HG02981 (cell line): Measurements from ENCODE around the gene HOXC4.

ENCODE experiments used
- ATAC-seq: cut with Tn5 transposase; IDR thresholded peaks from one replicate; pipeline ENCODE4 v1.9.1; 2021; ENCODE audit warnings: mild to moderate bottlenecking, moderate library complexity; ENCODE audit not compliant: unreplicated experiment

Gene HOXC4

GRCh38 chr12:54027442-54027786 is 26.2 kb upstream of the HOXC4 start:
- ATAC-seq, result no peak

DNA sequence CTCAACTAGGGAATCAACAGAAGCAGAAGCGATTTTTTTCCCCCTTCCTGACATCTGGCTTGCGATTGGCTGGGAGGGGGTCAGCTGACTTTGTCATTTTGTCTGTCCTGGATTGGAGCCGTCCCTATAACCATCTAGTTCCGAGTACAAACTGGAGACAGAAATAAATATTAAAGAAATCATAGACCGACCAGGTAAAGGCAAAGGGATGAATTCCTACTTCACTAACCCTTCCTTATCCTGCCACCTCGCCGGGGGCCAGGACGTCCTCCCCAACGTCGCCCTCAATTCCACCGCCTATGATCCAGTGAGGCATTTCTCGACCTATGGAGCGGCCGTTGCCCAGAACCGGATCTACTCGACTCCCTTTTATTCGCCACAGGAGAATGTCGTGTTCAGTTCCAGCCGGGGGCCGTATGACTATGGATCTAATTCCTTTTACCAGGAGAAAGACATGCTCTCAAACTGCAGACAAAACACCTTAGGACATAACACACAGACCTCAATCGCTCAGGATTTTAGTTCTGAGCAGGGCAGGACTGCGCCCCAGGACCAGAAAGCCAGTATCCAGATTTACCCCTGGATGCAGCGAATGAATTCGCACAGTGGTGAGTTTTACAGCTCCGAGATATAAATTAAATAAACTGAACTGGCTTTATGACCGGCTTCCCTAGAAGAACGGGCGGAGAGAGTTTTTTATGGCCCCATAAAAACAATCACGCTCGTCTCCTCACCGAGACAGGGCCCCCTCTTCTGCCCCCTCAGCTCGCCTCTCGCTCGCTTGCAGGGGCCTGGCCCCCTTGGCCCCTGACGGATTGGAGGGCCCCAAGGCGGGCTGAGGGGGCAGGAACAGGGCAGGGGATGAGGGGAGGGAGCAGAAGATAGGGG is 25.1 kb upstream of the HOXC4 start, which contains the start of gene HOXC6:
Gene HOXC6 (plus strand): TSS at position 127 of the 888 bp plus-strand sequence. CDS start 82 bp downstream, at position 209.
- no peak for ATAC-seq

- ATAC-seq, result no peak
These were observed 23.9 kb upstream of the HOXC4 start for GRCh38 chr12:54029529-54030441.

DNA sequence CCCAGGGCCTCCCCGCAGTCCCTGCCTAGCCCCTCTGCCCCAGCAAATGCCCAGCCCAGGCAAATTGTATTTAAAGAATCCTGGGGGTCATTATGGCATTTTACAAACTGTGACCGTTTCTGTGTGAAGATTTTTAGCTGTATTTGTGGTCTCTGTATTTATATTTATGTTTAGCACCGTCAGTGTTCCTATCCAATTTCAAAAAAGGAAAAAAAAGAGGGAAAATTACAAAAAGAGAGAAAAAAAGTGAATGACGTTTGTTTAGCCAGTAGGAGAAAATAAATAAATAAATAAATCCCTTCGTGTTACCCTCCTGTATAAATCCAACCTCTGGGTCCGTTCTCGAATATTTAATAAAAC is 23.2 kb upstream of the HOXC4 start:
- no peak for ATAC-seq

- ATAC-seq, result no peak
These were observed 22.7 kb upstream of the HOXC4 start for GRCh38 chr12:54030889-54031471.

GRCh38 chr12:54031480-54031879 is 22.2 kb upstream of the HOXC4 start:
- no peak for ATAC-seq

- ATAC-seq, result no peak
These were observed 21.5 kb upstream of the HOXC4 start for GRCh38 chr12:54032086-54032619.

GRCh38 chr12:54032627-54033100 is 21.0 kb upstream of the HOXC4 start, which contains the start of gene HOXC5:
Gene HOXC5, plus strand, starts transcription at chr12:54033050. Its CDS starts 73 bp downstream, at chr12:54033123.
- ATAC-seq, result no peak

GRCh38 chr12:54033106-54033979 is 20.3 kb upstream of the HOXC4 start:
- no peak for ATAC-seq

GRCh38 chr12:54033980-54034784 is 19.5 kb upstream of the HOXC4 start:
- ATAC-seq, result no peak

- no peak for ATAC-seq
These were observed 18.8 kb upstream of the HOXC4 start for GRCh38 chr12:54034785-54035310.

DNA sequence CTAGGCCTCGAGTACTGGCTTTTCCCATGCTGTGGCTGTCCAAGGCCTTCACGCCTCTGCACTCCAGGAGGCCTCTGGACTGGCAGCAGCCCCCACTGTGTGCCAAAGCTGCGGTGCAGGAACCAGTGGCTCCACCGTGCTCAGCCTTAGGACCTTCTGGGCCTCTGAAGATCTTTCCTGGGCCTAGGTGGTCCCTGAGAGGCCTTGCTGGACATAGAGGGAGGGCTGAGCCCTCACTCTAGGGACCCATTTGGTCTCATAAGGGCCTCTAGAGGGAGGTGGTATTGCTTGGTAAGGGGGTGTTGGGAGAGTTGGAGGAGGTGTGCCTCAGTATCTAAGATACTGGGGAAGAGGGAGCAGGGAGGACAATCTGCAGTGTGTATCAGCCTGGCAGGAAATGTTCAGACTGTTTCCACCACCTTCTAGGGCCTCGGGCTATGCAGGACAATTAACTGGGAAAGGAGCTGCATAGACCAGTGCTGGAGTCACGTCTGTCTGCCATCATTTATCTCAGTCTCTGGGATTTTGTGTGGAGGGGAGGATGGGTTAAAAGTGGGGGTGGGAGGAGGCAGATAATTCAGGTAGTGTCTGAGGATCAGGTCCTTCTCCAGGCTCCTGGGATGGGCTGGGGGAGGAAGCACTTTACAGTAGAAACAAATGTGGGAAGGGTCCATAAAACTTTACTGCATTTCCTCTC is 17.9 kb upstream of the HOXC4 start:
- ATAC-seq, result no peak

GRCh38 chr12:54036620-54037359 is 16.8 kb upstream of the HOXC4 start:
- no peak for ATAC-seq

DNA sequence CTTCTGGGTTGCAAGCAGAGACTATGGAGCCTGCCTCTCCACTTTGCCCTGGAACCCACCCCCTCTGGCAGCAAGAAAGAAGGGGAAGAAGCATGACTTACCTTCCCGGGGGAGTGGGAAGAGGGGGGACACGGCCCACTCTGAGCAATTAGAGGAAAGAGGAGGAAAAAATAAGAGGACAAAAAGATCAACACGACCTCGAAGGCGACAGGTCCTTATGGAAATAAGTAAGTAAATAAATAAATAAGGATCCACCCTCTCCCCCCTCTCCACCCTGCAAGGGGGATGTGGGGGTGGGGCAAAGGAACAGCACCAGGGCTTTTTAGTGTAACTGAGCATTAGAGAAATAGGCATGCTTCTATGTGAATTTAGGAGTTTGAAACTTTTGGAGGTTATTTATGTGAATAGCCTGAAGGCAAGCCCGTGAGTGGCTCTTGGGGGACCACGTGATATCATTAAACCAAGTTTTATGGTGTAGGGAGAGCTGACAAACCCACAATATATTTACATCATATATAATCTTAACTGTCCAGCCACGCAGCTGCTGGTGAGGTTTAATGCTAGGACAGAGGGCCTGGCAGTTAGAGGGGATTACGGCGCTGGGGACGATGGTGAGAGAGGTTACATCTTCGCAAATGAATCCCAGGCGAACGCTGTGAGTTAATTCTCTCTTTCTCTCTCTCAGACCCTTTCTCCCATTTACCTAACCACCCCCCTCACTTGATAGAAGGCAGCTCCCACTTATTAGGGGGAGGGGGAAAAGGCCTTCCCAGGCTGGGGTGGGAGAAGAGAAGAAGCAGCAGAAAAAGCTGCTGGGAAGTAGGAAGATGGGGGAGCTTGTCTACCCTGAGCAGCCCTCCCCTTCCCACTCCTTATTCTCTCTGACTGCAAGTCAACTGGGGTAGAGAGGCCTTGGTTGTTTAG is 16.0 kb upstream of the HOXC4 start:
- no peak for ATAC-seq

DNA sequence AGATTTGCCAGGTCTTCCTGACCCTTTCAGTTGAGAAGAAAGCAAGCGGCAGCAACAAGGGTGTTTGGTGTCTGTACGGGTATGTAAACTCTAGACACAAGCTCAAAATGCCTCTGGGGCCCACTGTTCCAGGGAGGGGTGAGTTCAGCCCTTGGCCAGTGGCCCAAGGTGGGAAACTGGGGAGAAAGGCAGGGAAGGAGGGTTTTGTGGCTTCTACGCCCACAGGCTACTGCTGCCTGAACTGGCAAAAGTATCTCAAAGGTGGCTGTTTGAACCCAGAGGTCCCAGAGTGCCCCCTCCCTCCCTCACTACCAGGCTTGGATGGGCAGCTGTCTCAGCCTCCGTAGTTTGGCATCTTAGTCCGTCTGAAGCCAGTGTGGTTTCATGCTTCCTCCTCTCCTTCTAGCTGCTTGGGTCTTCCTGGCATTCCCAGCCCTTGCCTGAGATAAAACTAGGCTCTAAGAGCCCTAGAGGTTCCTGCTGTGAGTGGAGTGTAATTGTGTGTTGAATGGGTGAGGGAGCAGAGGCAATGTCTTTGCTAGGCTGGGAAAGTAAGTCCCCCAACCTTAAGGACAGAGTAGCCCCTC is 15.3 kb upstream of the HOXC4 start:
- ATAC-seq, result no peak

DNA sequence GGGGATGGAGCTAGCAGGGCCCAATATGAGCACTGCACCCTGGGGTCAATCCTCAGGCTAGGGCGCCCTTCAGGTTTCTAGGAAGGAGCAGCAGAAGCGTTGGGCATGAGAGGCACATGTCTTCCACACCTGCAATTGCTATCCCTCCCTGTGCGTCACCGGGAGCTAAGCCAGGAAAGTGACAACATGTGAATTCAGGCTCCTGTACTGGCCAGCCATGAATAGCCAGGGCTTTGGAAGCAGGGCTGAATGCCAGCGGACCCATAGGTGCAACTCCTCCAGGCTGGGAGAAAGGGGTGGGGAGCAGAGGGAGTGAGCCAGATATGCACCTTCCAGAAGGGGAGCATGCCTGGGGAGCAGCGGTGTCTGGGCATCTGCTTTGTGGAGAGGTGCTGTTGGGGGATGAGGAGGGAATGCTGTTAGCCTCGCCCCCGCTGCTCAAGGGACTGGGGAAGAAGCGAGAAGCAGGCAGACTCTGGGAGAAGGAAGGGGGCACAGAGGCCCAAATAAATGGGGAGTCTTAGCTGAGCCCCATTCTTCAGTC is 14.7 kb upstream of the HOXC4 start:
- no peak for ATAC-seq
